Colon (tissue), 2 donors: ENCODE data around the gene ITGA8.
"Not testable (repeated sequence)": the region's sequence is repeated elsewhere in the genome, so short reads cannot be mapped to it uniquely, and the experiment has no call there.

Source experiments
- FAIRE-seq: peaks from 2 replicates; lab custom pipeline; 2012; peaks lifted over from hg19 to GRCh38; lab: Jason Lieb, UNC
- donor health status: control.
- donor health status: control.

The ITGA8 gene

DNA sequence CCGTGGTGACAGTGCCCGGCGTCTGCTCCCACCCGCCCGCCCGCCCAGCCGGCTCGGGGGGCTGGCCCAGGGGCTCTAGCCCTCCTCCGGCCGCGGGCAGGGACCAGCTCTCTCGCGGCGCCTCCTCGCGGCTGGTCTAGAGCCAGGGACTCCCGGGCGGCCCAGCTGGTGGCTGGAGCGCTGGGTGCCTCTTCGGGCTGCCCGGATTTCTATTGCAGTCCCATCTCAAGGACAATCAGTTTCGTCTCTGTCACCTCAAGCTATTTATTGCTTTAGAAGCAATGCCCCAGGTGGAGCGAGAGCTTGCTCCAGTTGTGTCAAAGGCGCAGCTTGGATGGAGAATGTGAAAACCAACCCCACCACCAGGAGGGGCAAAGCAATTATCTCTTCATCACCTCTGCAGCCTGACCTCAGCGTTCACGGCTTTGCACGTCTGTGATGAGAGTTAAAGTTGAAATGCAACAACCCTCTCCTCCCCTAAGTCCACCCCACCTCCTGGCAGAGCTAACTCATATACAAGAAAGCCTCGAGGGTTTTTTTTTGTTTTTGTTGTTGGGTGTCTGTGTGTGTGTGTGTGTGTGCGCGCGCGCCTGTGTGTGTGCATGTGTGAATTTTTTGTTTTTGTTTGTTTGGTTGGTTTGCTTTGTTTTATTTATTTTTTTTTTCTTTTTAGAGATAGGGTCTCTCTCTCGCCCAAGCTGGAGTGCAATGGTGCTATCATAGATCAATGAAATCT is at the start of gene ITGA8:
ITGA8 (minus strand) TSS at position 24 of the 736 bp plus-strand sequence. CDS start 151 bp downstream, outside the sequence.
- FAIRE-seq: no peak

DNA sequence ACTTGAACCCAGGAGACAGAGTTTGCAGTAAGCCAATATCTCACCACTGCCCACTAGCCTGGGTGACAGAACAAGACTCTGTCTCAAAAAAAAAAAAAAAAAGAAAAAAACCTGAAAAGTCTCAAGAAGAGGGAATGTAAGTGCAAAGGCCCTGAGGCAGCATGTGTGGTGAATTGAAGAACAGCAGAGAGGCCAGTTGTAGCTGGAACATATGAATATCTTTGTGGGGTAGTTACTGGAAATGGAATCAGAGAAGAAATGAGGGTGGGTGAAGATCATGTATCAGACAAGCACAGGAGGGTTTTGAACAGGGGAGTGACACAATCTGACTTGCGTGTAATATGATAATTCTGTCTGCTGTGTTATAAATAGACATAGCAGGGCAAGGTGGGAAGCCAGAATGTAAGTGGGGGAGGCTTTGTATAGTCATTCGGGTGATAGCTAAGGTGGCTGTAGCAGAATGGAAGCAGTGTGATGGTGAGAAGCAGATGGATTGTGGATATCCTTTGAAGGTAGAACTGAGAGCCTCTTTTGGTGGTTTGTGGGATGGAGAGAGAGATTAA is 45.3 kb upstream of the ITGA8 start:
- no peak for FAIRE-seq

DNA sequence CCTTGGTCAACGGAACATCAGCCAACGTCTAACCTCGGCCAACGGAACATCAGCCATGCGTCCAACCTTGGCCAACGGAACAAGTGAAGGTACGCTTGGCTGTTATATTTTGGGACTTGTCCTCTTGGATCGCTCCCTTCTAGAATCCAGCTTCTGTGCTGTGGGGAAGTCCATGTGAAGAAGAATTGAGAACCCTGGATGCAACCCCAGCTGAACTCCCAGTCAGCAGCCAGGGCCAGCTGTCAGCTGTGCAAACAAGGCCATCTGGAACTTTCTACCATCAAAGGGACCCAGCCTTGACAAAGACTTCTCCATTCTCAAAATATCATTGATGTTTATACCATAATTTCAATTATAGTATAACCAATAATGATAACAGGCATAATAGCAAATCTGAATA is 43.3 kb upstream of the ITGA8 start:
- no peak for FAIRE-seq

DNA sequence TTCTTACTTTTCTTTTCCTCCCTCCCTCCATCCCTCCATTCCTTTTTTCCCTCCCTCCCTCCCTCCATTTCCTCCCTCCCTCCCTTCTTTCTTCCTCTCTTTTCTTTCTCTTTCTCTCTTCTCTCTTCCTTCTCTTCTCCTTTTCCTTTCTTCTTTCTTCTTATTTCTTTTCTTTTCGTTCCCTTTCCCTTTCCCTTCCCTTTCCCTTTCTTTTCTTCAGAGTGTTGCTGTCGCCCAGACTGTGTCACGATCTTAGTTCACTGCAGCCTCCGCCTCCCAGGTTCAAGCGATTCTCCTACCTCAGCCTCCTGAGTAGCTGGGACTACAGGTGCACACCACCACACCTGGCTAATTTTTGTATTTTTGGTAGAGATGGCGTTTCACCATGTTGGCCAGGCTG is 42.5 kb upstream of the ITGA8 start:
- not testable (repeated sequence) for FAIRE-seq

DNA sequence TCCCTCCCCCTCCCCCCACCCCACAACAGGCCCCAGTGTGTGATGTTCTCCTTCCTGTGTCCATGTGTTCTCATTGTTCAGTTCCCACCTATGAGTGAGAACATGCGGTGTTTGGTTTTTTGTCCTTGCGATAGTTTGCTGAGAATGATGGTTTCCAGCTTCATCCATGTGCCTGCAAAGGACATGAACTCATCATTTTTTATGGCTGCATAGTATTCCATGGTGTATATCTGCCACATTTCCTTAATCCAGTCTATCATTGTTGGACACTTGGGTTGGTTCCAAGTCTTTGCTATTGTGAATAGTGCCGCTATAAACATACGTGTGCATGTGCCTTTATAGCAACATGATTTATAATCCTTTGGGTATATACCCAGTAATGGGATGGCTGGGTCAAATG is 41.5 kb upstream of the ITGA8 start:
- not testable (repeated sequence) for FAIRE-seq

DNA sequence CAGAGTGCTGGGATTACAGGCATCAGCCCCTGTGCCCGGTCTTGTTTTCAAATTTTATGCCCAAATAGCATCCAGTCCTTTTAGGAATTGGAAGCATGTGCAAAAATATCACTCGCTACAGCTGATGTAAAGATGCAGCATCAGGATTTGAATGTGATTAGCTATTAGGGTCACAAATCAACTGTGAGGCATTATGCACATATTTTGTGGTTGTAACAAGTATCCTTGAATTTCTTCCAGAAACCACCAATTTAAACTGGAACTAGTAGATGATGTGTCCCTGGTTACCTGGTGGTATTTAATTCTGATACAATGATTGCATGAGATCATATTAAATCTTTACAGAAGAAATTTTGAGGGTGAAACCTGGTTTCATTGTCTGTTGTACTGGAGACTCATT is 41.0 kb upstream of the ITGA8 start:
- no peak for FAIRE-seq

DNA sequence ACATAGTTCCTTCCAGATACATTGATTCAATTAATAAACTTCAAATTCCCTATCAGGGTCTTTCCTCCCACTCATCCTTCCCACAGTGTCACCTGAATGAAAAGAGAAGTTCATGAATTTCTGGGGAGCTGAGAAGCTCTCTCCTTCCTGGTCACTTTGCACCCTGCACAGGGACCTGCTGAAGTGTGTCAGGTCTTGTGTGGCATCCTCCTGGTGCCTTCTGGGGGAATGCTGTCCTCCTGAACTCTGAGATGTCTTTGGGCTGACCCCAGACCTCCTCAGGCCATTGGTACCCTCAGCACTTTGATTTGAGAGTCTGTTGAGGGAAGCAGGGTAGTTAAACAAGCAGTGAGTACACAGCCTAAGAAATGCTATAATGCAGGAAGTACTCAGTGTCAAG is 39.5 kb upstream of the ITGA8 start:
- FAIRE-seq: no peak

DNA sequence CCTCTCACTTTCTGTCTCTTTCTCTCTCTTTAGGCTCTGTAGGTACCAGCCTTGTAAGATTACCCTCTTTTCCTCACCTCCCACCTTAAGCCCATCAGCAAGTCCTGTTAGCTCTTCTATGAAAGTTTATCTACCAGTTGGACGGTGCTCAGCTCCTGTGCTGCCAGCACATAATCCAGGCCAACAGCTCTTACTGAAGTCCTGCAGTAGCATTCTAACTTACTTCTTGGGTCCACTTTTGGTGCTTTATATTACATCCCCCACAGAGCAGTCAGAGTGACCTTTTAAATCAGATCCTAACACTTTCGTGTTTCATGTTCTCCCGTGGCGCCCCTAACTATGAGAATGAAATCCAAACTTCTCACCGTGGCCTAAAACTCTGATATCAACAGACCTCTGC is 38.9 kb upstream of the ITGA8 start:
- FAIRE-seq: no peak

DNA sequence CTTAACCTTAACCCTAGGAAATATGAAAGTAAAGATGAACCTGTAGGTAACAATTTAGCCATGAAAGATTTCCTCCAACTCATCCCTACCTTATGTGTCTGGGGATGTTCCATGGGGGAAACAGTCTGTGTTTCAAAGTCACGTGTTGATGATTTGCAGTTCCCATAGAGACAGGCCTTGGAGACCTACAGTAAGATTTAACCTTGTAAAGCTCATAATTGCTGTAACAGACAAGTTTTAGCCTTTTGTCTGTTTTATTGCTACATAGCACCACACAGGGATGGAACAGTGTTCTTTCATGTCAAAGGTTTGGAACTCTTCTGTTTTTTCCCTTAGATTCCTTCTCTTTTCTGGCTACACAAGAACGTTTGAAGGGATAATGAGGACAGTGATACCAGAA is 35.2 kb upstream of the ITGA8 start:
- FAIRE-seq: no peak

DNA sequence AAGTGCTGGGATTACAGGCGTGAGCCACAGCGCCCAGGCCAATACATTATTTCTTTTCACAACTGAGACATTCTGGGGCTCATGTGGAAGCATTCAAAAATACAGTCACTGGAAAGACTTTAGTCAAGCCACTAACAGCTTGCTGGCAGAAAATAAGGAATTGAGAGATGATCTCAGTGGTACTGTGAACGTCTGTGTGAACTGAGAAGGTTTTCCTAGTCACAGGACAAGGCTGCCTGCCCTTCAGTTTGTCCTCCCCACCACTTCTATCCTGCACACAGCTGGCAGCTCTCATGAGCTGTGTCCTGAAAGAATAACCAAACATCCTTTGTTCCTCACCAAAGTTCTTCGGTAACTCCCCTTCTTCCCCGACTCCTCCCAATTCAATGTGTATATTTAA is 31.3 kb upstream of the ITGA8 start:
- FAIRE-seq: no peak

DNA sequence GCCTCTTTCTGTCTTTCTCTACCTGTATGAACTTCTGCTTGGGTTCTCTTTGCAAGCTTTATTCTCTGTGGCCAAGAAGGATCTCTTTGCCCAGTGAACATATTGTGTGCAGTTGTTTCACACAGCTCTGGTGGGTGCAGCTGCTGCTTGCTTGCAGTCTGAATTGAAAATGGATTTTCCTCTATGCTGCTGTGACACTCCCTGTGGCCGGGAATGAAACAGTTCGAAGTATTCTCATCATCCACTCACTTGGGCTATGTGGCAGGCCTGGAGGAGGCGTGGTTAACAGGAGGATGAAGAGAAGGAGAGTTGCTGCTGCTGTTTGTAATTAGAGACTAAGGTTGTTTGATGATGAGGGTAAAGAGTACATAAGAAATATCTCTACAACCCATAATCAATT is 28.4 kb upstream of the ITGA8 start:
- no peak for FAIRE-seq

DNA sequence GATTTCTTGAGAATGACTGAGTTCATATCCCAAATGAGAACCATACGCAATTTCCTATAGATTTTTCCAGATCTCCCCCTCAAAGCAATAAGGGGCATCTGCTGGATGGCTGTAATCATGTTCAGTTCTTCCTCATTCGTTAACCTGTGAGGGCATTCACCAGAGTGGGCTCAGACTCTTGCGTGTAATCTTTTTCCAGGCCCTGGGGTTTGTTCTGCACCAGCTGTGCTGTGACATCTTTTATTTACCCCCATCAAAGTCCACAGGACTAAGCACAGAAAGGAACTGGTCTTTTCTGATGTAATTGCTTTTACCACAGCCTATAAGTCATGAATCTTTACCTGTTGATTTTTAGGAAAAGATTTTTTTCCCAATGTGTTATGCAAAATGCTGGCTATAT is 27.9 kb upstream of the ITGA8 start:
- FAIRE-seq: no peak

DNA sequence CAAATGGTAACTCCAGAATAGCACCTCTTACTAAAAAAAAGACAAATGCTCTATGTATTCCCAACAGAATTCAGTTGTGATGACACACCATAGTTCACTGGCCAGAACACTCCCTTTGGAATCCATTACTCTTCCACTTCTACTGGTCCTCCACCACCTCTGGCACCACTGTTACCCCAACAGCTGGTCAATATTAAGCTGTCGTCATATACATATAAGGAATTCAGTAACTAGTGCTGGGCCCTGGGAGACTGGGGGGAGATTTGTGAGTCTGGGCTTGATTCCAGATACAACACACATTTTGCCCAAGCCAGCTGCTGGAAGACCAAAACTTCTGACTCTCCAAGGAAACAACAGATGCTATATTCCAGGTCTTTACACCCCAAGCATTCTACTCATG is 26.0 kb upstream of the ITGA8 start:
- no peak for FAIRE-seq

DNA sequence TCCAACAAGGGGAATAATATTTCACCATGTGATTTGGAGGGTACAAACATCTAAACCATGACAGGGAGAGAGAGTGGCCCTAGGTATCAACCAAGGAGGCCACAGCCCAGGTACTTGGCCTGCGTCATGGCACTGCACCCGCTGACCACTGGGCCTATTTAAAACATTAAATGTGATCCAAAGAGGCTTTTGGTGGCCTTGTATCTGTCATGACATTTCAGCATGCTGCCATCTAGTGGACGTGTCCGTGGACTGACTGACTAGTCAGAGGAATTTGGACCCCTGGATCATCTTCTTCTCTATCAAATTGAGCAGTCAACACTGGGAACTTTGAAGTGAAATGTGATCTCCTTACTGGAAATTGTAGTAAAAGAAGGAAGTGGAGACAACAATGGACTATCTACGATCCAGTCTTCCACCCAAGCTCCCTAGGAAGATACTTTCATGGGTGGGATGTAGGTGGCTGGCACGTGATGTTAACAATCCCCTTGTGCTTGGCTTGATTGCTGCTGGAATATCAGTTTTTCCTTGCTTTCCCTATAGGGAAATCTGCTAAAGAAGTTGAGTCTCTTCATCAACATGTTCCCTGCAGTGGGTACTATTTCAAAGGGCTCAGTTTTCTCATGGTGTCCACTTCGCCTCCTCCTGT is 24.6 kb upstream of the ITGA8 start:
- FAIRE-seq: no peak

DNA sequence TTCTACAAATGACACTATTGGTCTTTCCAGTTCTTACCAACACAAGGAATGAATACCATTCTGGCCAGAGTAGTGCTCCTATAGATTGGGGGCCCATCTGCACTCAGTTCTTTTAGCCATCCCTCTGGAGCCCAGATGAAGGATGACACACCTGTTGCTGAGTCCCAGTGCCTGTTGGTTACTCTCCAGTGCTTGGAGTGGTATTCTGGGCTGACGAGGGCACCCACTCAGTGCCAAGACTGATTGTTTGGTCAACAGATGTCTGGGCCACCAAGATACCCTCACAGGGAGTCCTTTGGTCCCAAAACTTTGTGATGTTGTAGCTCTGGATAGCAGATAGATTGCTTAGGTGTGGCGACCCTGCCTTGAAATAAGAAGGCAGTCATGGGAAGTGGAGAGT is 23.7 kb upstream of the ITGA8 start:
- FAIRE-seq: no peak

DNA sequence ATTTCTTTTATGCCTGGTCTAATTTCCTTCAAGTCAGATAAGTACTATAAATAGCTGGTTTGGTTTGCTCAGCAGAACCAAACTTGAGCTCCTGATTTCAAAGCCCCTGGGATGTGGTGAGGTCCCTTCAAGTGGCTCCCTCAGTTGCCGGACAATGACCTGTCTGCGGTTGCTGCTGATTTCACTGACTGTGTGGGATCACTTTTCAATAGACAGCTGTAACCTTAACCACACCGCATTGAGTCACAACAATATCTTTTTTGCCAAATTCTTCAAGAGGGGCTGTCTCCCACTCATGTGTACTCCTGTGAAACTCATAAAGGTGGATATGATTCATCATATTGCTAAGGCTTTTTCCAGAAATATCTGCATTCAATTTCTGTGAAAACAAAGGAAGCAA is 23.1 kb upstream of the ITGA8 start:
- no peak for FAIRE-seq

DNA sequence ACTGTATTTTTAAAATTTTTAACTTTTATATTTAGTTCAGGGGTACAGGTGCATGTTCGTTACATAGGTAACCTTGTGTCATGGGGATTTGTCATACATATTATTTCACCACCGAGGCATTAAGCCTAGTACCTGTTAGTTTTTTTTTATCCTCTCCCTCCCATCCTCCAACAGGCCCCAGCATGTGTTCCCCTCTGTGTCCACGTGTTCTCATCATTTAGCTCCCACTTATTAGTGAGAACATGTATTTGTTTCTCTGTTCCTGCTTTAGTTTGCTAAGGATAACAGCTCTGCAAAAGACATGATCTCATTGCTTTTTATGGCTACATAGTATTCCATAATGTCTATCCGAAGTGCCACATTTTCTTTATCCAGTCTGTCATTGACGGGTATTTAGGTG is 22.4 kb upstream of the ITGA8 start:
- no peak for FAIRE-seq

DNA sequence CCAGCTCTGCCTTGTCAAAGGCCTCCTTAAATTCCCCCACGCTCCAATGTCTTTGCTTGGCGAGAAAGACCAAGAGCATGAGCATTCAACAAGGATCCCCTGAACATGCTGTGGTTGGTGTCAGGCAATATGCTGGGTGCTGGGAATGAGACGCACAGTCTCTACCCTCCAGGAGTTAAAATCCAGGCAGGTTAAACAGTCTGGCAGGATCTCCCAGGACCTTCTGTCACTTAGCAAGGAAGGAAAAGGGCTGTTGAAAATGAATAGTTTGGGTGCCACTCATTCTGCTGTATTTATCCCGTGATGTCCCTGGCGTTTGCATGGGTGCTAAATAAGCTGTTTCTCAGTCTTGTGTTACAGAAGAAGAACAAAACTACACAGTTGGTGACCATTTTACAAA is 21.9 kb upstream of the ITGA8 start:
- FAIRE-seq: no peak

DNA sequence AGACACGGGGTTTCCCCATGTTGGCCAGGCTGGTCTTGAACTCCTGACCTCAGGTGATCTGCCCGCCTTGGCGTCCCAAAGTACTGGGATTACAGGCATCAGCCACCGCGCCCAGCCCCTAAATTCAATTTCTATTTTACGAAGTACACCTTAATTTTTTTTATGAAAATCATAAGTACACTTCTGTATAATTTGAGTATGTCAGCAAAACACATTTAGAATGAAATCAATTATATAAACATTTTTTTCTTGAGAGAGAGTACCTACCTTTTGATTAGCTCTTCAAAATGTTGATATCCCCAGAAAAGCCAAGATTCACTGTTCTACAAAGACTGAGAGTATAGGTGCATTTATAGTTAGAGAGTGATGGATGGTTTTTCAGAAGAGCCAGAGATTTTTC is 20.5 kb upstream of the ITGA8 start:
- no peak for FAIRE-seq

DNA sequence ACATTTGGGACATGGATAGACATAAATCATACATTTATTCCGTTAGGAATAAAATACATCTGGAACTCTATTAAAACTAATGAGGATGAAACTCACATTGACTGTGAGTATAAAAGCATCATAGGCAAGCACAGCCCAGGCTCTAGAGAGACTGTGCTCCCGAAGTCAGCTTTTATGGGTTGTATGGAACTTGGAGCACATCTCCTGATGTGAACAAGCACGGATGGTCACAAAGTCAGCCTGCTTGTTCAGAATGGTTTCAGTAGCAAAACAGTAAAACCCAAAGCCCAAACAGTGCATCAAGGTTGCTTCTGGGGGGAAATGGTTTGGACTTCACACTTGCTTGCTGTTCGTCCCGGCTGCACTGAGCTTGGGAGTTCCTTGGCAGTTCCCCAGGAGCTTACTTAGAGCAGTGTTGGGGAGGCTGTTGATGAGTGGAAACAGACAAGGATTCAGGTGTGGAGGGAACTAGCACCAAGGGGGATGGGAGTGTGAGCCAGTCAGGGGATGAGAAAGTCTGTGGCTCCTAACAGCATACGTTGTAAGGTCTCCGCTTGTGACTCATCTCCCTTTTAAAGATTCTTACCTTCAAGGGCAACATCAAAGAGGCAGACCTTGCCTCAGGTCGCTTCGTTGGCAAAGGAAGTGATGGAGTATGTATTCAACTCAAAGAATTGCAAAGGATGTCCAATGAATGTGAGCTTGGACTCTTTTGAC is 19.7 kb upstream of the ITGA8 start:
- no peak for FAIRE-seq

DNA sequence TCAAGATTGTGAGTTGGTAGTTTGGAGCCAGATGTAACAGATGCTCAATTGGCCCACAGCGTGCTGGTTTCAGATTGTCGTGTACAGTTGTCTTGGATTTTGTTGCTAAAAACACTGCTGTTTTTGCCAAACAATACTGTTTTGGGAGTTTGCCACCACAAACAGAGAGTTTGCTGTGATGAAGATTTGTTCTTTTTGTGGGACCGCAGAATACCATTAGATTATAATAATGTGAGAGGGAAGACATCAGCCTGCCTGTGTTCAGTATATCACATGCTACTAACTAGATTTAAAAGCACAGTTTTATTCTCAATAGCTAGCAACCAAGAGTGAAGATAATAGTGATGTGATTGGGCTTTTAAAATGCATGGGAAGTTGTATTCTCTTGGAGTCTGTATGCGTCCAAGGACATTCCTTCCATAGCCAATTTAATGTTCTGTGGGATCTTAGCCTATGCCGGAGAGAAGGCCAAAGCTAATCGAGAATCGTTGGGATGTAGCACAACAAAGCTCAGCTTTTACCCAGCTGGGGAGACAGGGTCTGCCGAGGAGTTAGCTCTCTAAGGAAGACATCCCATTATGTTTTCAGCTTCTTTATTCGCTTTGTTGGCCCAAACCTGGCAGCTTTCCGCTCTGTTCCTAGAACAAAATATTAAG is 18.7 kb upstream of the ITGA8 start:
- FAIRE-seq: no peak

DNA sequence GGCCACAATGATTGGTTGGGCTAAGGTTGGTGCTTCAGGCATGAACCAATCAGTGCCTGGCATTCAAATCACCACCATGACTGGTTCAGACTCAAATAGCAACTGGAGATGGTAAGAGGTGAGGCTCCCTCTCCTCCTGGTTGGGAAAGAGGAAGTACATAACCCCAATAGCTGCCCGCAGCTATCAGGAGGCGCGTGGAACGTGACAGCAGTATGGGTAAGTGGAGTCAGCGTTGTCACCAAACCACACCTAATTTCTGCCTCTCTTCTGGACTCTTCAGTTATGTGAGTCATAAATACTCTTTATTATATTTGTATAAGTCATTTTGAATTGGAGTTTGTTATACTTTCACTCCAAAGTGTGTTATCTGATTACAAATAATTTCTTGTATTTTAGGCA is 17.9 kb upstream of the ITGA8 start:
- no peak for FAIRE-seq

DNA sequence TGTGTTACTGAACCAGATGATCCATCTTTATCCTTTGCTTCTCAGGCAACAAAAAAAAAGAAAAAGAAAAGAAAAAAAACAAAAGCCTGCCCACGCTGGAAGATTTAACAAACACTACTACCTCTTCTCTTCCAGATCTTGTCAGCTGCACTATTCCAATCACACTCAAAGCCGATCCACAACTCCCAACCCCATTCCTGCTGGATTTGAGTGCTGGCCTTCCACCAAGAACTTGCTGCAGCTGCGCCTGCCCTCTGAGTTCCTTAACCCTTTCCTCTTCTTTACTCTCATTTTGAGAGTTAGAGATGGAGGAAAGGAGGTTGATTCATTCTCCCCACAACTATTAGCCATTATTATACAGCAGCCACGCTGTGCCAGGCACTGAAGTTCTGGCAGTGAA is 16.0 kb upstream of the ITGA8 start:
- no peak for FAIRE-seq
